Middle frontal gyrus (tissue), 1 donor: ENCODE measurements around the gene SS18.

Experiments used
- DNase-seq: peaks from one replicate; pipeline ENCODE4 v3.0.0-alpha.2; 2015; ENCODE audit warnings: low spot score; ENCODE audit errors: extremely low spot score

Gene SS18

GRCh38 chr18:26071725-26072124 is 18.7 kb downstream of the SS18 start:
- DNase-seq: no peak

DNA sequence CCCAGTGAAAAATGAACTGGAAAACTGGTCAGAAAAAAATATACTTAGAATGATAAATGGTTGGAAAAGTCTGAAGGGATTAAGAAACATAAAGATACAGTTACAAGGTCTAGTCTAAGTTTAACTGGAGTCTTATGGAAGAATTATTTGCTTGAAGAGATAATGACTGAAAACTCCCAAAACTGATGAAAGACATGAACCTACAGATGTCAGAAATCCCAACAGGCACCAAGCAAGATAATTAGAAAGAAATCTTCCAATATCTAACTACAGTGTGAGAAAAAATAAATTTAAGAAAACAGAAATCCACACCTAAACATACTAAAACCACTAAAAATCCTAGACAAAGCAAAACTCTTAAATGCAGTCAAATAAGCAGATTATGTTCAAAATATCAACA is 19.4 kb downstream of the SS18 start:
- no peak for DNase-seq

- DNase-seq: no peak
Measured at GRCh38 chr18:26059357-26059756, 31.1 kb downstream of the SS18 start.

DNA sequence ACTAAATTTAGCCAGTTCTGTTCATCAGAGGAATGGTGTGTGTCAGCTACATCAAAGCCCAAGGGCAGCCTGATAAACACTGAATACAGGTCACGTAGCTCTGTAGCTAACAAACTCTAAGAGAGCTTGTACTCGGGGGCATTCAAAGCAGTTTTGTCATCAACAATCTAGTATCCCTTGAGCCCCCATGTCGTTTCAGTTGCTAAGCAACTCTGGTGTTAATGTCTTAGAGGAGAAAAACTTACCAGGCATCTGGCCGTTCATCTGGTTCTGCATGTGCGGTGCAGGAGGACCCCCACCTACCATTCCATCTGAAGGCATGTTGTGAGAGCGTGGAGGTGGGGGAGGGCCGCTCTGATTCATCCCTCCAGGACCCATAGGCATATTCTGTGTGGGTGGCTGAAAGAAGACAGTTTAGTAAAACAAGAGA is 33.1 kb downstream of the SS18 start:
- no peak for DNase-seq

GRCh38 chr18:26056291-26056690 is 34.1 kb downstream of the SS18 start:
- DNase-seq: no peak

- DNase-seq: no peak
Measured at GRCh38 chr18:26052505-26052904, 37.9 kb downstream of the SS18 start.

DNA sequence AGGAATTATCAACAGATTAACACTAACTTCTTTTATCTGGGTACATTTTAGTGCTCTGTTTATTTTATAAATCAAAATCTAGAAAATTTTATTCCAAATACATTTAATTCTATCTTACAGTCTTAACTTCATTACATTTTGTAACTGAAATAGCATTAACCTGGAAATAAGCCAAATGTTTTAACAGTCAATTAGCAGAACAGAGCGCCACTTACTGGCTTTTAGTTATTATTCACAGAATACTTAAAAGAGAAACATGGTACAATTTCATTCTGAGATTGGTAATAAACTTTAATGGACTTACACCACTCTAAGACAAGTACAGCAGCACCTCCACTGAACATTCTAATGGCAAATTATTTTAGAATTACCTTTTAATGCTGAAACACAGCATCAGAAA is 38.6 kb downstream of the SS18 start:
- DNase-seq: no peak

- no peak for DNase-seq
Measured at GRCh38 chr18:26046419-26047077, 43.9 kb downstream of the SS18 start.

DNA sequence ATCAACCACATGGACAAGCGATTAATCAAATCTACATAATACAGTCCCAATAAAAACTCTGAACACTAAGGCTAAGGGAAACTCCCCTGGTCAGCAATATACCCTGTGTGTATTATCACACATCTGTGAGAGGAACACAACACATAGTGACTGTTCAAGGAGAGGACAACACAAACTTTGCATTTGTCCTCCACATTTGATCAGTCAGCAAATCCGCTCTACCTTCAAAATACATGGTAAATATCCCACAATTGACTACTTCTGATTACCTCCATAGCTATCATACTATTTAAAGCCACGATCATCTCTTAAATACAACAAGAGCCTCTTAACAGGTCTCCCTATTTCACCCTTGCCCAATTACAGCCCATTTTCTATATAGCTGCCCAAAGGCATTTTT is 45.6 kb downstream of the SS18 start:
- DNase-seq: no peak

GRCh38 chr18:26040051-26040656 is 50.3 kb downstream of the SS18 start:
- no peak for DNase-seq

DNA sequence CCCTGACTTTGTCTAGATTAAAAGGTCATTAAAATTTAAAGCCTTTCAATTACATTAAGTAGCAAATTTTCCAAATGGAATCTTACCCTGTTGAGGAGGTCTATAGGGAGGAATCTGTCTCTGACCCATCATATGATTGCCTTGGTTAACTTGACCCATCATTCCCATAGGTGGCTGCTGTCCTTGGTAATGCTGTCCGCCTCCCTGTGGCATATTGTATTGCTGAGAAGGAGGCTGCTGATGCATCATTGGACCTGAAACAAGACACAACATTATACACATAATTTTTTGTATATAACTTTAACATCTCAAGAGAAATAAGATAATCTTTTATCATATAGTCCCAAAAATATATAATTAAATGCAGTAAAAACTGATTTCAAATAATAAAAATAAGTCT is 51.2 kb downstream of the SS18 start:
- no peak for DNase-seq

DNA sequence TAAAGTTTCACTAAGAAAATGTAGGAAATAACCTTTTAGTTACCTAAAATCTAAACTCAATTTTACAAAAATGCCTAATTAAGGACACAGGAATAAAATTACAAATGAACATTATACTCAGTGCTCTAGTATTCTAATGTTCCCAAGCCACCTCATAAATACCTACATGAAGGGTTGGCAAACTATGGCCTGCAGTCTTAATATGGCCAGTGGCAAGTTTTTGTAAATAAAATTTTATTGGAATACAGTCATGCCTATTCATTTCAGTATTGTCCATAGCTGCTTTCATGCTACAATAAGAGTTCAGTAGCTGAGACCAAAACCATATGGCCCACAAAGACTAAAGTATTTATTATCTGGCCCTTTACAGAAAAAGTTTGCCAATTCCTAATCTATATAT is 53.8 kb downstream of the SS18 start:
- no peak for DNase-seq

GRCh38 chr18:26034850-26035497 is 55.4 kb downstream of the SS18 start:
- no peak for DNase-seq

- DNase-seq: no peak
Measured at GRCh38 chr18:26022585-26022984, 67.8 kb downstream of the SS18 start.

DNA sequence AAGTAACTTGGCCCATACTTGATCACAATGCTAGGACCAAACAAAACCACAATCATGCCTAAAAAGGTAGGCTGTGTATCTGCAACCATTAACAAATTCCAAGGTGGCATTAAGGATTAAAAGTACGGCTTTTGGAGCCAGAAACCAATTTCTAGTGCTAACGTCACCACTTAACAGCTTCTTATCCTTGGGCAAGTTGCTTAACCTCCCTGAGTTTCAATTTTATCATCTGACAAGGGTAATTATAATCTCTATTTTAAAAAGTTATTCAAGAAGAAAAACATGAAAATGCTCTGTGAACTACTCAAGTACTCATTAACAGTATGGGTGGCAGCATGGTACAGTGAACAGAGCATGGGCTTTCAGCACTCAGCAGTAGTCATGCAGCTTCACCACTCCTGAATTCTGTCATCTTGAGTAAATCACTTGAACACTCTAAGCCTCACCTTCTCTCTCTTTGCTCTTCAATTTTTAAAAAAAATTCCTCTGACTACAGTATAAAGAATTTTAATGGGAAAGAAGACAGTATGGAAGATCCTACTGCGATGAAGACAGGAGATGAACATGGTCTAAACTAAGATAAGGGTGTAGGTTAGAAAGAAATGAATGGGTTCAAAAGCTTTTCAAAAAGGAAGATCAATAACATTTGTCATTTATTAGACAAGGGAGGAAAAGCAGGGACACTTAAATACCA is 69.2 kb downstream of the SS18 start:
- no peak for DNase-seq

DNA sequence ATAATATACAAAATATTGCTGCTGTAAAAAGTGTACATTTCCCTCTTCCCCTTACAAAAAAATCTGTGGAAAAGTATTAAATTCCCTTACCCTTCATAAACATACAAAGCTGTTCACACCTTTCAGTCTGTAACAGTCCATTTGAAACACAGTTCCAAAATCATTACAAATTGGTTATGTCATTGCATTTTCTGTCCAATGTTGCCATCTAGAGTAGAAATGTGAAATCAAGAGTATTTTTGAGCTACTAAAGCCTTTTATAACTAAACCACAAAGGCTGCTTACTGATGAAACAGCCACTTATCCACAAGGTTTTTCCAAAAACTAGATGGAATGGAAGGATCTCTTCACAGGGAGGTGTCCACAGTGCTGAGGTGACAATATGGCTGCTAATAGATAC is 72.5 kb downstream of the SS18 start:
- no peak for DNase-seq

DNA sequence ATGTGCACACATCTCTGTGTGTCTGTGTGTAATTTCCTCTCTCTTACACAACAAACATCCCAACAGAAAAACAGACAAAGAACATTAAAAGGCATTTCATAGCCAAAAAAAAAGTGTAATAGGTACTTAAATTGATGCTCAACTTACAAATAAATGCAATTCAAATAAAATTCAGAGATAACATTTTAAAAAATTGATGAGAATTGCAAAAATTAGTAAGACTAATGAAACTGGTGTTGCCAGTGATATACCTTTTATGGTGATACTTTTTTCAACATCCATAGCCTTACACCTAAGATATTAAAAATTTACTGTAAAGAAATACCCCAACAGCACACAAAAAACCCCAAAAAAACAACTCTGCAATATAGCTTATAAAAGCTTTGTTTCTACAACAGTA is 76.0 kb downstream of the SS18 start:
- no peak for DNase-seq

DNA sequence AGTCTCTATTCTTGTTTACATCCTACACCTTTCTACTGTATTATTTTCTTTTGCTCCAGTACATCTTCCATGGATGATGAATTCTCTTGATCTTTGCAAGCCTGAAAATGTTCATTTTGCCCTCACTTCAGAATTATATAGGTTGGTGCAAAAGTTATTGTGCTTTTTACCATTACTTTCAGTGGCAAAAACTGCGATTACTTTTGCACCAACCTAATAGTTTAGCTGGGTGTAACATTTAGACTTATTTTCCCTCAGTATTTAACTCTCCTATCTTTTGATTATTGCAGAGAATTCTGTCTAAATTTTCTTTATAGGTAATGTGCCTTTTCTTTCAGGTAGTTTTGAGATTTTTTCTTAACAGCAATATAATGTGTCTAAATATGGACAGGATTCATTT is 81.8 kb downstream of the SS18 start:
- no peak for DNase-seq

DNA sequence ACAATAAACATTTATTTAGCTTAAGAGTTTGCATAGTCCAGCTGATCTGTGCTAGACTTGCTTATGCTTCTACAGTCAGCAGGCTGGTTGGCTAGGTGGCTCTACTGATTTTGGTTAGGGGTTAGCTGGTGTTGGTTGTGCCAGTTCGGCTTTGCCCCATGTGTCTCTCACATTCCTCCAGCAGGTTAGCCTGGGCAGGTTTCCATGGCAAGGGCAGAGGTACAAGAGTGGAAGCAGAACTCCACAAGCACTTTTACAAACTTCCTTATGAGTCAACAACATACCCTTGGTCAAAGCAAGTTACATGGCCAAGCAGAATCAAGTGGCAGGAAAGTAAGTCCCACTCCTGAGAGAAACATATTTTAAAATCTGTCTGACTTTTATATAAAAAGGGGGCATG is 82.3 kb downstream of the SS18 start:
- DNase-seq: no peak

GRCh38 chr18:26005950-26006349 is 84.5 kb downstream of the SS18 start:
- no peak for DNase-seq

DNA sequence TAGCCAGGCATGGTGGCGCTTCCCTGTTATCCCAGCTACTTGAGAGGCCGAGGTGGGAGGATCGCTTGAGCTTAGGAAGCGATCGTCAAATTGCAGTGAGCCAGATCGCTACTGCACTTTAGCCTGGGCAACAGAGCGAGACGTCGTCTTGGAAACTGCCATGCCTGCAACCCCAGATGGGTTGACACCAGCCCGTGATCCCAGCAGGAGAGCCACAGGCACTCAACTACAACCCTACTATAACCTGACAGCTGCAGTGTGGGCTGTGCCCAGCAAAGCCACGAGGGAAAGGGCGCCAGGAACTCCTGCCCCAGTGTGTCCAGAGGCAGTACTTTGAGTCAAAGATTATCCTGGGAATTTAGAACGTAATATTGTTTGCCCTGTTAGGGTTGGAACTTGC is 85.6 kb downstream of the SS18 start:
- DNase-seq: no peak

DNA sequence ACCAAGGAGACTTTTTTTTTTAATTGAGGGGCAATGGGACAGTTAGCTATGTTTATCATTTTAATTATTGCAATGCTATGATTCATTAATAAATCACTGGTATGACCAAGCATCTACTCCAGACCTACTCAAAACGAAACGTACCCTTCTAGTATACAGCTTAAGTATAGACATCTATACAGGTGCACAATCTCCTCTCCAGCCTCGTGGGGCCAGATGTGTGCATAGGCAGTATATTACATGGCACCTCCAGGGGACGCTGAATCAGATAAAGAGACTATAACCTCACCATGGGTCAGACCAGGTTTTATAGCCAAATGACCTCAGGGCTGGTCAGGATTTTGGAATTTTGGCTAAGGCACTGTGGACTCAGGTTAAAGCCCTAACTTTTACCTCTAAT is 86.6 kb downstream of the SS18 start:
- no peak for DNase-seq
